Measurements from ENCODE around the gene ASRGL1.

GRCh38 chr11:62390237-62390636 is 53.0 kb downstream of the ASRGL1 start:
- TF ChIP-seq POLR2A (IDR thresholded peaks at IDR 0.05) = no peak
- no peak for TF ChIP-seq CTCF (IDR thresholded peaks at IDR 0.05 in 8 of 11, conservative IDR thresholded peaks at IDR 0.05 in 3 of 11)
